HEK293 (cell line): Measurements from ENCODE around the gene LST1.

ENCODE experiments used
- CTCF ChIP-seq: fragments of 450-650 bp; formaldehyde crosslinking; IDR thresholded peaks from 2 replicates; pipeline ENCODE4 v1.5.1; 2016; ENCODE audit warnings: missing biosample characterization, missing genetic modification characterization
- KLF10 ChIP-seq: fragments of 450-650 bp; IDR thresholded peaks from 2 replicates; pipeline ENCODE4 v1.5.1; 2018; ENCODE audit warnings: missing biosample characterization, mild to moderate bottlenecking, missing genetic modification characterization
- MEIS1 ChIP-seq: sonication (generic); formaldehyde crosslinking; IDR thresholded peaks from 2 replicates; pipeline ENCODE4 v1.8.1; 2022; ENCODE audit warnings: missing genetic modification reagents, mild to moderate bottlenecking, borderline replicate concordance
- PRDM10 ChIP-seq: fragments of 450-650 bp; formaldehyde crosslinking; IDR thresholded peaks from 2 replicates; pipeline ENCODE4 v1.5.1; 2016; ENCODE audit warnings: missing biosample characterization, missing genetic modification characterization
- TSHZ1 ChIP-seq: fragments of 450-650 bp; formaldehyde crosslinking; IDR thresholded peaks from 2 replicates; pipeline ENCODE4 v1.5.1; 2016; ENCODE audit warnings: missing biosample characterization, missing genetic modification characterization, borderline replicate concordance
- ZBTB11 ChIP-seq: fragments of 450-650 bp; formaldehyde crosslinking; conservative IDR thresholded peaks from 2 replicates; pipeline ENCODE4 v1.5.1; 2016; ENCODE audit warnings: low read depth, missing biosample characterization, missing genetic modification characterization
- ZFP41 ChIP-seq: fragments of 450-650 bp; formaldehyde crosslinking; IDR thresholded peaks from 2 replicates; pipeline ENCODE4 v1.5.1; 2016; ENCODE audit warnings: missing biosample characterization, missing genetic modification characterization, borderline replicate concordance
- ZNF121 ChIP-seq: fragments of 450-650 bp; formaldehyde crosslinking; IDR thresholded peaks from 2 replicates; pipeline ENCODE4 v1.5.1; 2016; ENCODE audit warnings: missing biosample characterization, missing genetic modification characterization
- ZNF155 ChIP-seq: fragments of 450-650 bp; formaldehyde crosslinking; IDR thresholded peaks from 2 replicates; pipeline ENCODE4 v1.5.1; 2016; ENCODE audit warnings: missing biosample characterization, missing genetic modification characterization
- ZNF18 ChIP-seq: fragments of 450-650 bp; formaldehyde crosslinking; IDR thresholded peaks from 2 replicates; pipeline ENCODE4 v1.5.1; 2016; ENCODE audit warnings: missing biosample characterization, missing genetic modification characterization
- ZNF433 ChIP-seq: fragments of 450-650 bp; formaldehyde crosslinking; IDR thresholded peaks from 2 replicates; pipeline ENCODE4 v1.5.1; 2016; ENCODE audit warnings: missing biosample characterization, missing genetic modification characterization, low read depth
- ZNF670 ChIP-seq: fragments of 450-650 bp; formaldehyde crosslinking; IDR thresholded peaks from 2 replicates; pipeline ENCODE4 v1.5.1; 2016; ENCODE audit warnings: missing biosample characterization, missing genetic modification characterization, low read depth

- TF ChIP-seq CTCF (tag by site-specific recombination): no peak
- no peak for TF ChIP-seq ZNF155 (tag by site-specific recombination)
- TF ChIP-seq ZNF121 (tag by site-specific recombination): no peak
- TF ChIP-seq ZNF433 (tag by site-specific recombination): no peak
- TF ChIP-seq ZBTB11 (tag by site-specific recombination): no peak
- TF ChIP-seq TSHZ1 (tag by site-specific recombination): no peak
- TF ChIP-seq ZFP41 (tag by site-specific recombination): no peak
- no peak for TF ChIP-seq KLF10 (tag by site-specific recombination)
- TF ChIP-seq ZNF18: no peak
- no peak for TF ChIP-seq PRDM10
- TF ChIP-seq MEIS1 (CRISPR knock-in tag): no peak
- TF ChIP-seq ZNF670: no peak
These were observed 42.9 kb downstream of the LST1 start for GRCh38 chr6:31629014-31629413.
